Neural progenitor cell (in vitro differentiated cells): Measurements from ENCODE around the gene RELL1.

Experiments
- CTCF ChIP-seq: fragments of 200-600 bp; sonication (generic); IDR thresholded peaks from 2 replicates; pipeline ENCODE4 v1.5.1; 2017; ENCODE audit warnings: antibody characterized with exemption, mild to moderate bottlenecking
- EZH2 ChIP-seq: fragments of 200-600 bp; sonication (generic); IDR thresholded peaks from 2 replicates; pipeline ENCODE4 v1.6.1; 2017; ENCODE audit warnings: antibody characterized with exemption, mild to moderate bottlenecking, moderate library complexity

GRCh38 chr4:37667197-37668100 is 18.7 kb downstream of the RELL1 start:
- TF ChIP-seq EZH2 (no peak), CTCF (no peak)
